Calu3 (cell line): ENCODE data around the gene CD9. TPM values are rescaled to one million over a fixed set of nuclear protein-coding genes. Genes with fewer than 3 reads are reported as not detected.

Source experiments
- BruUV-seq: library from RNA; stranded (reverse); fragments of 400-500 nt; replicated peaks from 2 replicates; lab custom pipeline; 2021; lab: Mats Ljungman, UMichigan
- CTCF ChIA-PET: fragments of 300-600 bp; sonication (Branson Sonifier 250); formaldehyde crosslinking; loops from one replicate; lab custom pipeline; 2022; ENCODE audit warnings: antibody characterized with exemption; lab: Charles Lee
- DNase-seq: peaks from one replicate; pipeline ENCODE4 v3.0.0; 2022
- H3K27ac Mint-ChIP-seq: one replicate; pipeline ENCODE4 v1.8.0; 2022; ENCODE audit warnings: mixed read lengths; ENCODE audit not compliant: unreplicated experiment
- H3K27me3 Mint-ChIP-seq: one replicate; pipeline ENCODE4 v1.8.0; 2022; ENCODE audit warnings: mixed read lengths; ENCODE audit not compliant: unreplicated experiment
- H3K36me3 Mint-ChIP-seq: one replicate; pipeline ENCODE4 v1.8.0; 2022; ENCODE audit warnings: mild to moderate bottlenecking, moderate library complexity, mixed read lengths; ENCODE audit not compliant: insufficient read depth, unreplicated experiment
- H3K4me1 Mint-ChIP-seq: one replicate; pipeline ENCODE4 v1.8.0; 2022; ENCODE audit warnings: mild to moderate bottlenecking, low read depth, mixed read lengths; ENCODE audit not compliant: unreplicated experiment
- H3K4me3 Mint-ChIP-seq: one replicate; pipeline ENCODE4 v1.8.0; 2022; ENCODE audit warnings: mild to moderate bottlenecking, low read depth, moderate library complexity, mixed read lengths; ENCODE audit not compliant: unreplicated experiment
- H3K9me3 Mint-ChIP-seq: one replicate; pipeline ENCODE4 v1.8.0; 2022; ENCODE audit warnings: low read depth, mixed read lengths; ENCODE audit not compliant: unreplicated experiment
- intact Hi-C: fragments of 100-400 bp; cut with micrococcal nuclease; formaldehyde crosslinking; loops from one replicate; pipeline ENCODE4 v1.10.0; 2022; ENCODE audit not compliant: unreplicated experiment
- total RNA-seq: library from RNA; stranded (reverse); gene quantifications from 2 replicates; pipeline ENCODE4 v1.2.3, GENCODE V29; 2022
- TF ChIP-seq, protein P1 (sequence below): fragments of 200-600 bp; IDR thresholded peaks from one replicate; pipeline ENCODE4 v1.8.0; 2022; ENCODE audit warnings: antibody characterized with exemption; ENCODE audit not compliant: unreplicated experiment

Gene CD9
- total RNA-seq, 1 experiment from 2014 or later: 128 TPM

DNA sequence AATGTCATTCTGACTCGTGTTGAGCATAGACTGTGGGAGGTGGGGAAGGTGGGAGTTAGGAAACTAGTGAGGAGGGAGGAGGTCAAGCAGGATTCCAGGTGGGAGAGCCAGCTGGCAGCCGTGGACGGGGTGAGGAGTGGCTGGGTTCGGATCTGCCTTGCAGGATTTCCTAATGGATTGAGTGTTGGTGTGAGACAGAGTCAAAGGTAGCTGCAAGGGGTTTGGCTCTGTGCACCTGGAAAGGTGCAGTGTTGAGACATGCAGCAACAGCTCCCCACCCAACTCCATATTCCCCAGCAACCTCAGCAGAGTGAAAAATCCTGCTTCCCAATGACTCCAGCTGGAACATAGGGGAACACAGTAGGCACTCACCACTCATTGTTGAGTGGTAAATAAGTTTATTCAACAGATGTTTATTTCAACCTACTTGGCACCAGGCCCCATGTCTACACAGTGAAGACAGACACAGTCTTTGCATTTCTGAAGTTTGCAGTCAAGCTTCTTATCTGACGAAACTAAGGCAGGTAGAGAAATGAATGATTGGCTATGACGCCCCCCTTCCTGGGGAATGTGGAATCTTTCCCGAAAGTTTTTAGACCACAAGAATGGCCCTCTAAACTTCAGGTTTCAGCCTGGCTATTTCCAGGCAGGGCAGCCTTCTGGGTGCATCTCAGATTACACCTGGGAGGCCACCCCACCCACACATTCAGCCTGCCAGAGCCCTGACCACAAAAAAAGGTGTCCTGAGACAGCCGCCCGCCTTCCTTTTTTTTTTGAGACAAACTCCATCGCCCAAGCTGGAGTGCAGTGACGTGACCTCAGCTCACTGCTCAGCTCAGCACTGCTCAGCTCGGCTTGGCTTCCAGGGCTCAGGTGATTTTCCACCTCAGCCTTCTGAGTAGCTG, 72.4 kb downstream of the CD9 start:
- no peaks in the 10 kb centered on the region for H3K27me3 Mint-ChIP-seq
- peak; percentile 83 for DNase-seq
- H3K4me3 Mint-ChIP-seq: peak overlapping the region; percentile 16
- TF ChIP-seq, protein P1, sequence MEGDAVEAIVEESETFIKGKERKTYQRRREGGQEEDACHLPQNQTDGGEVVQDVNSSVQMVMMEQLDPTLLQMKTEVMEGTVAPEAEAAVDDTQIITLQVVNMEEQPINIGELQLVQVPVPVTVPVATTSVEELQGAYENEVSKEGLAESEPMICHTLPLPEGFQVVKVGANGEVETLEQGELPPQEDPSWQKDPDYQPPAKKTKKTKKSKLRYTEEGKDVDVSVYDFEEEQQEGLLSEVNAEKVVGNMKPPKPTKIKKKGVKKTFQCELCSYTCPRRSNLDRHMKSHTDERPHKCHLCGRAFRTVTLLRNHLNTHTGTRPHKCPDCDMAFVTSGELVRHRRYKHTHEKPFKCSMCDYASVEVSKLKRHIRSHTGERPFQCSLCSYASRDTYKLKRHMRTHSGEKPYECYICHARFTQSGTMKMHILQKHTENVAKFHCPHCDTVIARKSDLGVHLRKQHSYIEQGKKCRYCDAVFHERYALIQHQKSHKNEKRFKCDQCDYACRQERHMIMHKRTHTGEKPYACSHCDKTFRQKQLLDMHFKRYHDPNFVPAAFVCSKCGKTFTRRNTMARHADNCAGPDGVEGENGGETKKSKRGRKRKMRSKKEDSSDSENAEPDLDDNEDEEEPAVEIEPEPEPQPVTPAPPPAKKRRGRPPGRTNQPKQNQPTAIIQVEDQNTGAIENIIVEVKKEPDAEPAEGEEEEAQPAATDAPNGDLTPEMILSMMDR: no peak
- CTCF ChIA-PET: interaction anchor here (0.7 to 1.4 kb wide), 5 partner anchors 22 to 181 kb away, joined by 3 to 9 read pairs (median 4); no protein-coding TSS in a partner anchor
- H3K4me1 Mint-ChIP-seq: peaks cover 32% of the 10 kb centered on the region
- no peaks in the 10 kb centered on the region for H3K9me3 Mint-ChIP-seq
- peak overlapping the region; percentile 81 for H3K27ac Mint-ChIP-seq
- intact Hi-C loops: no loop called here
- H3K36me3 Mint-ChIP-seq: peaks cover 6% of the 10 kb centered on the region
- BruUV-seq: no TSS peak

DNA sequence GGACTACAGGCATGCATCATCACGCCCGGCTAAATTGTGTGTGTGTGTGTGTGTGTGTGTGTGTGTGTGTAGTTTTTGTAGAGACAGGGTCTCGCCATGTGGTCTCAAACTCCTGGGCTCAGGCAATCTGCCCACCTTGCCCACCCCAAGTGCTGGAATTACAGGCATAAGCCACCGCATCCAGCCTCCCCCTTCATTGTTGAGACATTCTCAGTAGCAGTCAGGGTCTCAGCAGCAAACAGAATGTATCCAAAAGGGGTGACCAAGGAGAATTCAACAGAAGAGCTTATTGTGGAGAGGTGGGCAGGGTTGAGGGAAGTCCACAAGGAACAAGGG, 73.0 kb downstream of the CD9 start:
- peaks cover 39% of the 10 kb centered on the region for H3K4me1 Mint-ChIP-seq
- peaks cover 11% of the 10 kb centered on the region for H3K36me3 Mint-ChIP-seq
- no TSS peak for BruUV-seq
- peak overlapping the region; percentile 16 for H3K4me3 Mint-ChIP-seq
- intact Hi-C loops: no loop called here
- TF ChIP-seq, protein P1: no peak
- H3K9me3 Mint-ChIP-seq: no peaks in the 10 kb centered on the region
- H3K27me3 Mint-ChIP-seq: no peaks in the 10 kb centered on the region
- CTCF ChIA-PET: interaction anchor here (1.2 to 1.4 kb wide), 2 partner anchors 72 to 78 kb away, joined by 5 to 9 read pairs; no protein-coding TSS in a partner anchor
- DNase-seq: no peak
- peak overlapping the region; percentile 81 for H3K27ac Mint-ChIP-seq

DNA sequence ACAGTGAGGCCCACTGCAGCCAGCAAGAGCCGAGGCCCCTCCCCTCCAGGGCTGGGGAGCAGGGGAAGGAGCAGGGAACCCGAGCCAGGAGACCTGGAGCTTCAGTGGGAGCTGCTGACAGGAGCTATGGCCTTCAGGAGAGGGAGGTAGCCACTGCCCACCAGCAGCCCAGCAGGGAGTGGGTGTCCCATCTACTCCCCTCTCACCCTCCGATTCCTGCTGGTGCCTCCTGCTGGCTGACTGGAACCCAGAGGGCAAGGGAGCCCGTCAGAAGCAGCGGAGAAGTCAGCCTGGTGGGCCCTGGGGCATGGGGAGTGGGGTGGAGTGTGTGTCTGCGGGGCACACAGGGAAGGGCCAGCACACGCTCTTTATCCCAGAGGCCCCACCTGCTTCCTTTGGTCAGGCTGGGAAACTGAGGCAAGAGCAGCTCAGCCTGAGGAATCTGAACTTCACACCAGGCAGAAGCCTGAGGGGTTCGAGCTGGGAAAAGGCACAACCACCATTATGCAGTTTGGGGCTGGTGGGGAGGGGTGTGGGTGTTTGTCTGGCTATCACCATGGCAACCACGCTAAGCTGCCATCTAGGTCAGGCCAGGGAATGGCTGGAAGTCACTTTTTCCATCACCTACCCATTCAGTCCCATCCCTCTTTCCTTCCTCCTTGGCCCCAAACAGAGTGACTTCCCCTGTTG, 73.5 kb downstream of the CD9 start:
- H3K27me3 Mint-ChIP-seq: no peaks in the 10 kb centered on the region
- H3K4me3 Mint-ChIP-seq: peak overlapping the region; percentile 16
- H3K36me3 Mint-ChIP-seq: peaks cover 14% of the 10 kb centered on the region
- peaks cover 39% of the 10 kb centered on the region for H3K4me1 Mint-ChIP-seq
- H3K27ac Mint-ChIP-seq: peak overlapping the region; percentile 81
- intact Hi-C loops: no loop called here
- DNase-seq: no peak
- H3K9me3 Mint-ChIP-seq: no peaks in the 10 kb centered on the region
- BruUV-seq: no TSS peak
- TF ChIP-seq, protein P1: no peak
- CTCF ChIA-PET: interaction anchor here (1.2 to 1.4 kb wide), 2 partner anchors 73 to 78 kb away, joined by 5 to 9 read pairs; no protein-coding TSS in a partner anchor
